ENCODE results near the gene ENAM. TPM values are rescaled to one million over a fixed set of nuclear protein-coding genes. Genes with fewer than 3 reads are reported as not detected.

ENAM gene
- total RNA-seq, 1 donor from 2014 or later, result 0.21 TPM

GRCh38 chr4:70603856-70604255, 24.7 kb upstream of the ENAM start:
- no peak for TF ChIP-seq CTCF (IDR thresholded peaks at IDR 0.05; ENCODE audit: insufficient read depth, low read length, poor library complexity, severe bottlenecking)
- no peak for DNase-seq (ENCODE audit: low read depth)
- Histone ChIP-seq H3K36me3 (ENCODE audit: control insufficient read depth, insufficient read depth, low read length) (no peaks in the 10 kb centered on the region), H3K27me3 (ENCODE audit: control insufficient read depth, insufficient read depth, low read length) (no peaks in the 10 kb centered on the region), H3K4me3 (ENCODE audit: low read depth, low read length) (no peak overlapping the region)

- no peaks in the 10 kb centered on the region for H3K27me3 ChIP-seq (ENCODE audit: control insufficient read depth, insufficient read depth, low read length)
- no peaks in the 10 kb centered on the region for H3K36me3 ChIP-seq (ENCODE audit: control insufficient read depth, insufficient read depth, low read length)
- no peak overlapping the region for H3K4me3 ChIP-seq (ENCODE audit: low read depth, low read length)
- no peak for TF ChIP-seq CTCF (IDR thresholded peaks at IDR 0.05; ENCODE audit: insufficient read depth, low read length, poor library complexity, severe bottlenecking)
- DNase-seq (ENCODE audit: low read depth), result no peak
These were observed 22.1 kb upstream of the ENAM start for GRCh38 chr4:70606459-70606858.

GRCh38 chr4:70607334-70607853, 21.1 kb upstream of the ENAM start:
- Histone ChIP-seq H3K36me3 (ENCODE audit: control insufficient read depth, insufficient read depth, low read length) (no peaks in the 10 kb centered on the region), H3K4me3 (ENCODE audit: low read depth, low read length) (no peak overlapping the region), H3K27me3 (ENCODE audit: control insufficient read depth, insufficient read depth, low read length) (no peaks in the 10 kb centered on the region)
- DNase-seq (ENCODE audit: low read depth), result no peak
- no peak for TF ChIP-seq CTCF (IDR thresholded peaks at IDR 0.05; ENCODE audit: insufficient read depth, low read length, poor library complexity, severe bottlenecking)

- no peak for DNase-seq (ENCODE audit: low read depth)
- Histone ChIP-seq H3K4me3 (ENCODE audit: low read depth, low read length) (no peak overlapping the region), H3K36me3 (ENCODE audit: control insufficient read depth, insufficient read depth, low read length) (no peaks in the 10 kb centered on the region), H3K27me3 (ENCODE audit: control insufficient read depth, insufficient read depth, low read length) (no peaks in the 10 kb centered on the region)
- no peak for TF ChIP-seq CTCF (IDR thresholded peaks at IDR 0.05; ENCODE audit: insufficient read depth, low read length, poor library complexity, severe bottlenecking)
These were observed 20.2 kb upstream of the ENAM start for GRCh38 chr4:70608324-70608723.

- no peaks in the 10 kb centered on the region for H3K36me3 ChIP-seq (ENCODE audit: control insufficient read depth, insufficient read depth, low read length)
- H3K4me3 ChIP-seq (ENCODE audit: low read depth, low read length), result no peak overlapping the region
- H3K27me3 ChIP-seq (ENCODE audit: control insufficient read depth, insufficient read depth, low read length), result no peaks in the 10 kb centered on the region
- no peak for DNase-seq (ENCODE audit: low read depth)
- no peak for TF ChIP-seq CTCF (IDR thresholded peaks at IDR 0.05; ENCODE audit: insufficient read depth, low read length, poor library complexity, severe bottlenecking)
These were observed 15.0 kb upstream of the ENAM start for GRCh38 chr4:70613306-70614183.

Data from kidney epithelial cell (primary cell).